AG08396 (cell line): ENCODE data around the gene GPR89A.
"Not testable (repeated sequence)": the region's sequence is repeated elsewhere in the genome, so short reads cannot be mapped to it uniquely, and the experiment has no call there.

Experiments
- DNase-seq: peaks from one replicate; pipeline ENCODE4 v3.0.0; 2012; ENCODE audit warnings: low spot score, mixed read lengths

GPR89A gene

GRCh38 chr1:145717833-145718232 is 110.0 kb downstream of the GPR89A start:
- DNase-seq, result no peak

- DNase-seq, result not testable (repeated sequence)
These were observed 110.7 kb downstream of the GPR89A start for GRCh38 chr1:145718465-145718864.

GRCh38 chr1:145719230-145720079 is 111.7 kb downstream of the GPR89A start, which contains the start of gene CD160:
Gene CD160, plus strand, starts transcription at chr1:145719499. Its CDS starts 8,829 bp downstream, at chr1:145728328.
- DNase-seq, result no peak
